Neural cell (in vitro differentiated cells): Measurements from ENCODE around the gene TRIOBP. TPM values are rescaled to one million over a fixed set of nuclear protein-coding genes. Genes with fewer than 3 reads are reported as not detected.

ENCODE experiments used
- H2AFZ ChIP-seq: fragments of 200-600, 300-800 bp; sonication (generic), shearing (Covaris generic); 2 replicates; pipeline ENCODE4 v1.6.0; 2014; ENCODE audit warnings: low read depth, mild to moderate bottlenecking, antibody characterized with exemption, low read length, moderate library complexity
- H3F3A ChIP-seq: fragments of 200-600 bp; shearing (Covaris generic); 2 replicates; pipeline ENCODE4 v1.6.1; 2016; ENCODE audit warnings: mild to moderate bottlenecking, moderate library complexity, mixed read lengths, antibody characterized with exemption, low read length; ENCODE audit not compliant: insufficient read depth, poor library complexity, severe bottlenecking
- H3K27ac ChIP-seq: fragments of 200-600, 300-800 bp; sonication (generic), shearing (Covaris generic); 2 replicates; pipeline ENCODE4 v1.5.1; 2014; ENCODE audit warnings: mild to moderate bottlenecking, low read length, moderate library complexity
- H3K27me3 ChIP-seq: fragments of 300-800, 200-600 bp; sonication (generic), shearing (Covaris generic); 2 replicates; pipeline ENCODE4 v1.6.0; 2014; ENCODE audit warnings: mild to moderate bottlenecking, low read depth, low read length, moderate library complexity; ENCODE audit not compliant: insufficient read depth
- H3K36me3 ChIP-seq: fragments of 300-800, 200-600 bp; sonication (generic), shearing (Covaris generic); 2 replicates; pipeline ENCODE4 v1.5.1; 2014; ENCODE audit warnings: mild to moderate bottlenecking, antibody characterized with exemption, low read length, moderate library complexity; ENCODE audit not compliant: insufficient read depth
- H3K4me2 ChIP-seq: fragments of 300-800, 200-600 bp; sonication (generic), shearing (Covaris generic); 2 replicates; pipeline ENCODE4 v1.6.0; 2014; ENCODE audit warnings: mild to moderate bottlenecking, low read length
- H3K4me3 ChIP-seq: fragments of 300-800, 200-600 bp; sonication (generic), shearing (Covaris generic); 2 replicates; pipeline ENCODE4 v1.5.1; 2014; ENCODE audit warnings: mild to moderate bottlenecking, low read length, moderate library complexity
- H3K79me2 ChIP-seq: fragments of 200-600 bp; shearing (Covaris generic); replicated peaks from 2 replicates; pipeline ENCODE4 v1.6.0; 2014; ENCODE audit warnings: mild to moderate bottlenecking, low read length, moderate library complexity; ENCODE audit not compliant: insufficient read depth
- H3K9ac ChIP-seq: fragments of 300-800, 200-600 bp; sonication (generic), shearing (Covaris generic); 2 replicates; pipeline ENCODE4 v1.6.1; 2016; ENCODE audit warnings: mild to moderate bottlenecking, low read length, mixed read lengths
- H3K9me2 ChIP-seq: fragments of 200-600 bp; shearing (Covaris generic); 2 replicates; pipeline ENCODE4 v1.6.1; 2016; ENCODE audit warnings: mild to moderate bottlenecking, low read length, mixed read lengths; ENCODE audit not compliant: insufficient read depth
- H3K9me3 ChIP-seq: fragments of 200-600, 300-800 bp; sonication (generic), shearing (Covaris generic); 2 replicates; pipeline ENCODE4 v1.6.1; 2016; ENCODE audit warnings: mild to moderate bottlenecking, mixed run types, low read length, moderate library complexity, mixed read lengths
- H4K20me1 ChIP-seq: fragments of 200-600 bp; shearing (Covaris generic); 2 replicates; pipeline ENCODE4 v1.6.1; 2016; ENCODE audit warnings: mild to moderate bottlenecking, mixed run types; ENCODE audit not compliant: insufficient read depth
- EP300 ChIP-seq: fragments of 450-650 bp; conservative IDR thresholded peaks from 2 replicates; pipeline ENCODE4 v1.6.1; 2014; ENCODE audit warnings: antibody characterized with exemption, mild to moderate bottlenecking, moderate library complexity; ENCODE audit not compliant: poor library complexity, severe bottlenecking
- EZH2 ChIP-seq: fragments of 200-600, 300-800 bp; shearing (Covaris generic), sonication (generic); IDR thresholded peaks from 2 replicates; pipeline ENCODE4 v1.6.1; 2014; ENCODE audit warnings: antibody characterized with exemption, low read length, borderline replicate concordance, mild to moderate bottlenecking; ENCODE audit not compliant: insufficient read depth, poor library complexity, severe bottlenecking
- MXI1 ChIP-seq: fragments of 450-650 bp; conservative IDR thresholded peaks from 2 replicates; pipeline ENCODE4 v1.6.1; 2014; ENCODE audit warnings: antibody characterized with exemption, mild to moderate bottlenecking; ENCODE audit not compliant: poor library complexity, severe bottlenecking
- POLR2AphosphoS5 ChIP-seq: IDR thresholded peaks from 2 replicates; pipeline ENCODE4 v1.6.1; 2012
- RAD21 ChIP-seq: fragments of 450-650 bp; conservative IDR thresholded peaks from 2 replicates; pipeline ENCODE4 v1.6.1; 2014; ENCODE audit warnings: antibody characterized with exemption, mild to moderate bottlenecking, moderate library complexity
- SMC3 ChIP-seq: fragments of 450-650 bp; conservative IDR thresholded peaks from 2 replicates; pipeline ENCODE4 v1.6.1; 2014; ENCODE audit warnings: antibody characterized with exemption, mild to moderate bottlenecking, moderate library complexity; ENCODE audit not compliant: poor library complexity
- TAF1 ChIP-seq: IDR thresholded peaks from 2 replicates; pipeline ENCODE4 v1.6.1; 2012; ENCODE audit warnings: low read depth
- polyA plus RNA-seq: library from polyadenylated mRNA; depleted of rRNA; stranded (reverse); fragments of >200 nt; gene quantifications from 2 replicates; pipeline ENCODE4 v1.2.3, GENCODE V29; 2014
- TF ChIP-seq, protein P1 (sequence below): fragments of 450-650 bp; IDR thresholded peaks from 2 replicates; pipeline ENCODE4 v1.5.1; 2014; ENCODE audit warnings: antibody characterized with exemption, mild to moderate bottlenecking, moderate library complexity; ENCODE audit not compliant: poor library complexity, severe bottlenecking
- TF ChIP-seq, protein P2 (sequence below): IDR thresholded peaks from 2 replicates; pipeline ENCODE4 v1.6.1; 2012; ENCODE audit warnings: borderline replicate concordance

The TRIOBP gene
- polyA plus RNA-seq, 1 donor from 2014 or later = 16.2 TPM

DNA sequence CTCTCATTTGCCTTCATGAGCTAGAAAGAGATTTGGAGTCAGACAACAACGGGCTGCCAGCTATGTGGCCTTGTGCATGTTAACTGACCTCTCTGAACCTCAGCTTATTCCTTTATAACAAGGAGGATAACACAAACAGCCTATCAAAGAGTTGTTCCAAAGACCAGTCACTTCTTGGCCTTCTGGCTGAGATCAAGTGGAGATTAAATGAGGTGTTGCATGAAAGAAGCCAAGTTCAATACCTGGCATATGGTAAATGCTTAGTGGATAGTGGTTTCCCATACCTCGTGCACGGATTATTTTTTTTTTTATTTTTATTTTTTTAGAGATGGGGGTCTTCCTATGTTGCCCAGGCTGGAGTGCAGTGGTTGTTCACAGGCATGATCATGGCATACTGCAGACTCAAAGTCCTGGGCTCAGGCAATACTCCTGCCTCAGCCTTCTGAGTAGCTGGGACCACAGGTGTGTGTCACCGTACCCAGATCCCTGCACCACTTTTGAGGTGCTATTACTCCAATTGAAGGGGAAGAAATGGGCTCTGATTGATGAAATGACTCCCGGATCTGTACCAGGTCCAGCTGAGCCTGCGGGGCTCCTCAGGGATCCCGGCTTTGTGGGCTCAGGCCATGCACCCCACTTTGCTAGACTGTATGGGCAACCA, 16.5 kb upstream of the TRIOBP start:
- no peaks in the 10 kb centered on the region for H4K20me1 ChIP-seq
- H3F3A ChIP-seq = no peaks in the 10 kb centered on the region
- no peaks in the 10 kb centered on the region for H3K36me3 ChIP-seq
- H3K9me2 ChIP-seq = no peaks in the 10 kb centered on the region
- no peaks in the 10 kb centered on the region for H3K27me3 ChIP-seq
- H3K9ac ChIP-seq = no peak overlapping the region
- H3K27ac ChIP-seq = no peak overlapping the region
- no peak overlapping the region for H2AFZ ChIP-seq
- no peak overlapping the region for H3K4me3 ChIP-seq
- H3K9me3 ChIP-seq = no peaks in the 10 kb centered on the region
- H3K4me2 ChIP-seq = no peak overlapping the region
- TF ChIP-seq, protein P1, sequence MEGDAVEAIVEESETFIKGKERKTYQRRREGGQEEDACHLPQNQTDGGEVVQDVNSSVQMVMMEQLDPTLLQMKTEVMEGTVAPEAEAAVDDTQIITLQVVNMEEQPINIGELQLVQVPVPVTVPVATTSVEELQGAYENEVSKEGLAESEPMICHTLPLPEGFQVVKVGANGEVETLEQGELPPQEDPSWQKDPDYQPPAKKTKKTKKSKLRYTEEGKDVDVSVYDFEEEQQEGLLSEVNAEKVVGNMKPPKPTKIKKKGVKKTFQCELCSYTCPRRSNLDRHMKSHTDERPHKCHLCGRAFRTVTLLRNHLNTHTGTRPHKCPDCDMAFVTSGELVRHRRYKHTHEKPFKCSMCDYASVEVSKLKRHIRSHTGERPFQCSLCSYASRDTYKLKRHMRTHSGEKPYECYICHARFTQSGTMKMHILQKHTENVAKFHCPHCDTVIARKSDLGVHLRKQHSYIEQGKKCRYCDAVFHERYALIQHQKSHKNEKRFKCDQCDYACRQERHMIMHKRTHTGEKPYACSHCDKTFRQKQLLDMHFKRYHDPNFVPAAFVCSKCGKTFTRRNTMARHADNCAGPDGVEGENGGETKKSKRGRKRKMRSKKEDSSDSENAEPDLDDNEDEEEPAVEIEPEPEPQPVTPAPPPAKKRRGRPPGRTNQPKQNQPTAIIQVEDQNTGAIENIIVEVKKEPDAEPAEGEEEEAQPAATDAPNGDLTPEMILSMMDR = no peak
- TF ChIP-seq EP300 = no peak
- TF ChIP-seq EZH2 = no peak
- TF ChIP-seq SMC3 = no peak
- TF ChIP-seq, protein P2, sequence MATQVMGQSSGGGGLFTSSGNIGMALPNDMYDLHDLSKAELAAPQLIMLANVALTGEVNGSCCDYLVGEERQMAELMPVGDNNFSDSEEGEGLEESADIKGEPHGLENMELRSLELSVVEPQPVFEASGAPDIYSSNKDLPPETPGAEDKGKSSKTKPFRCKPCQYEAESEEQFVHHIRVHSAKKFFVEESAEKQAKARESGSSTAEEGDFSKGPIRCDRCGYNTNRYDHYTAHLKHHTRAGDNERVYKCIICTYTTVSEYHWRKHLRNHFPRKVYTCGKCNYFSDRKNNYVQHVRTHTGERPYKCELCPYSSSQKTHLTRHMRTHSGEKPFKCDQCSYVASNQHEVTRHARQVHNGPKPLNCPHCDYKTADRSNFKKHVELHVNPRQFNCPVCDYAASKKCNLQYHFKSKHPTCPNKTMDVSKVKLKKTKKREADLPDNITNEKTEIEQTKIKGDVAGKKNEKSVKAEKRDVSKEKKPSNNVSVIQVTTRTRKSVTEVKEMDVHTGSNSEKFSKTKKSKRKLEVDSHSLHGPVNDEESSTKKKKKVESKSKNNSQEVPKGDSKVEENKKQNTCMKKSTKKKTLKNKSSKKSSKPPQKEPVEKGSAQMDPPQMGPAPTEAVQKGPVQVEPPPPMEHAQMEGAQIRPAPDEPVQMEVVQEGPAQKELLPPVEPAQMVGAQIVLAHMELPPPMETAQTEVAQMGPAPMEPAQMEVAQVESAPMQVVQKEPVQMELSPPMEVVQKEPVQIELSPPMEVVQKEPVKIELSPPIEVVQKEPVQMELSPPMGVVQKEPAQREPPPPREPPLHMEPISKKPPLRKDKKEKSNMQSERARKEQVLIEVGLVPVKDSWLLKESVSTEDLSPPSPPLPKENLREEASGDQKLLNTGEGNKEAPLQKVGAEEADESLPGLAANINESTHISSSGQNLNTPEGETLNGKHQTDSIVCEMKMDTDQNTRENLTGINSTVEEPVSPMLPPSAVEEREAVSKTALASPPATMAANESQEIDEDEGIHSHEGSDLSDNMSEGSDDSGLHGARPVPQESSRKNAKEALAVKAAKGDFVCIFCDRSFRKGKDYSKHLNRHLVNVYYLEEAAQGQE = no peak
- no peak for TF ChIP-seq TAF1
- no peak for TF ChIP-seq RAD21
- TF ChIP-seq MXI1 = no peak
- TF ChIP-seq POLR2AphosphoS5 = no peak
- no peaks in the 10 kb centered on the region for H3K79me2 ChIP-seq

DNA sequence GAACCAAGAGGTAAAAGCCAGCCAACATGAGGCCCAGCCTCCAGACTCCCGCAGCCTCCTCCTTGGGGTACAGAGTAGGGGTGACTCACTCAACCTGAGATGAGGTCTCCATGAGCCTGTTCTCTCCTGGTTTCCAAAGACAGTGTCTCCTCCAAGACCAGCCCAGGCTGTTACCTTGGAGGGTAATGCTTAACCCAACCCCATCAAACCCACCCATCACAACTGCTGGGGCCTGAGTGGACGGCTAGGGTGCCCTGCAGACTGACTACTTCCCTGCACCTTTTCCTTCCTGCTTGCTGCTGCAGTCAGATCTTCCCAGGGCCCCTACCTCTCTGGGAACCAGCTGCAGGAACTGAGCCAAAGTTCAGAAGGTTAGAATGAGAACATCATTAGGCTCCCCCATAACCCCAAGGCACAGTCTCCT, 15.8 kb upstream of the TRIOBP start:
- no peak overlapping the region for H3K4me3 ChIP-seq
- H3F3A ChIP-seq = no peaks in the 10 kb centered on the region
- TF ChIP-seq EZH2 (no peak), TAF1 (no peak), EP300 (no peak), MXI1 (no peak), POLR2AphosphoS5 (no peak), SMC3 (no peak)
- TF ChIP-seq, protein P2 = no peak
- TF ChIP-seq, protein P1 = no peak
- no peaks in the 10 kb centered on the region for H3K79me2 ChIP-seq
- no peak overlapping the region for H3K9ac ChIP-seq
- H4K20me1 ChIP-seq = no peaks in the 10 kb centered on the region
- no peak overlapping the region for H3K4me2 ChIP-seq
- no peaks in the 10 kb centered on the region for H3K27me3 ChIP-seq
- no peak overlapping the region for H2AFZ ChIP-seq
- H3K9me2 ChIP-seq = no peaks in the 10 kb centered on the region
- H3K9me3 ChIP-seq = no peaks in the 10 kb centered on the region
- no peaks in the 10 kb centered on the region for H3K36me3 ChIP-seq
- H3K27ac ChIP-seq = no peak overlapping the region
